Measurements from ENCODE around the gene WDR44. TPM values are rescaled to one million over a fixed set of nuclear protein-coding genes. Genes with fewer than 3 reads are reported as not detected.

The WDR44 gene
- total and polyA plus RNA-seq, 2 donors (not counting 3 experiments of a cell fraction or from before 2014, with no cell fraction given) = 6.5 to 17.4 TPM

DNA sequence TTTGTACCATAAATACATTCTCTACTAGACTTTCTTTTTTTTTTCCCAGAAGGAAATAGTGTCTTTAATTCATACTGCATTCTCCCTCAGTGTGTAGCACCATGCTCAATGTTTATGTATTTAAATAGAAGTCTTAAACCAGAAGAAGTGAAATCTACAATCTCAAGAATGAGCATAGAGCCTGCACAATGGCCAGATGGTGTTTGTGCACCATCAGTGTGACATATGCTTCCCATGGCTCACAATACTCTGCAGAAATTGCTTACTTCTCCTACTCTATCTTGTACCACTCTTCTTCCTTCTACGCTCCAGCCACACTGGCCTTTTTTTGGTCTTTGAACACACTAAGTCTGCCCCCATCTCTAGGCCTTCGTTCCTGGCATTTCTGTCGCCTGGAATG lies 147.1 kb downstream of the WDR44 start:
- FAIRE-seq = no peak

More for the DNA sequence above, 147.1 kb downstream of the WDR44 start:
- Histone ChIP-seq H3K9me1 (replicated peaks; ENCODE audit: control insufficient read depth, extremely low read depth, insufficient read depth, low read length) (no peaks in the 10 kb centered on the region), H3K27me3 (ENCODE audit: control insufficient read depth in 2 of 2, insufficient read depth in 2 of 2, low read length in 2 of 2) (peaks cover 11 to 16% of the 10 kb centered on the region in 2 experiments), H3K4me3 (replicated peaks in 1 of 3; ENCODE audit: insufficient read depth in 1 of 3, low read depth in 1 of 3, low read length in 3 of 3) (no peak overlapping the region), H3K4me1 (ENCODE audit: control insufficient read depth, extremely low read depth, insufficient read depth, low read length) (peaks cover 3% of the 10 kb centered on the region), H4K20me1 (replicated peaks; ENCODE audit: control insufficient read depth, extremely low read depth, insufficient read depth, low read length) (no peaks in the 10 kb centered on the region), H3K9me3 (replicated peaks; ENCODE audit: control insufficient read depth, insufficient read depth, low read length) (no peaks in the 10 kb centered on the region), H3K9ac (replicated peaks; ENCODE audit: extremely low read depth, insufficient read depth, low read length) (no peak overlapping the region), H3K27ac (ENCODE audit: insufficient read depth, low read depth, low read length) (no peak overlapping the region), H3K79me2 (ENCODE audit: control insufficient read depth, insufficient read depth, low read length) (no peaks in the 10 kb centered on the region), H3K4me2 (ENCODE audit: insufficient read depth, low read length) (no peak overlapping the region), H3K36me3 (ENCODE audit: control insufficient read depth in 2 of 2, extremely low read depth in 1 of 2, insufficient read depth in 2 of 2, low read length in 2 of 2) (no peaks in the 10 kb centered on the region), H2AFZ (ENCODE audit: low read depth, low read length) (no peak overlapping the region)
- ChIA-PET POLR2A (no interaction called here), CTCF (no interaction called here)
- dilution Hi-C loops (cut with MboI; ENCODE audit: extremely low pct_ligation_motif_present, low sequenced_read_pairs) (no loop called here), intact Hi-C loops (cut with micrococcal nuclease) (loop anchor here (10.0 kb wide), 1 partner anchor 112 kb away; no protein-coding TSS in a partner anchor)
- TF ChIP-seq JUN (IDR thresholded peaks at IDR 0.05; ENCODE audit: borderline replicate concordance, insufficient read depth, insufficient read length, low read depth) (no peak), POLR2AphosphoS5 (IDR thresholded peaks at IDR 0.05; ENCODE audit: insufficient read depth, low read depth, low read length) (no peak), EZH2 (IDR thresholded peaks at IDR 0.05; ENCODE audit: borderline replicate concordance, low read depth, low read length, severe bottlenecking) (no peak), POLR2A (IDR thresholded peaks at IDR 0.05; ENCODE audit: low read depth, low read length) (no peak), FOS (IDR thresholded peaks at IDR 0.05; ENCODE audit: borderline replicate concordance, insufficient read depth, low read length) (no peak), GATA2 (IDR thresholded peaks at IDR 0.05; ENCODE audit: insufficient read depth, insufficient read length, low read depth, low read length) (no peak), MYC (IDR thresholded peaks at IDR 0.05; ENCODE audit: low read depth, low read length) (no peak)
- TF ChIP-seq, protein P1, sequence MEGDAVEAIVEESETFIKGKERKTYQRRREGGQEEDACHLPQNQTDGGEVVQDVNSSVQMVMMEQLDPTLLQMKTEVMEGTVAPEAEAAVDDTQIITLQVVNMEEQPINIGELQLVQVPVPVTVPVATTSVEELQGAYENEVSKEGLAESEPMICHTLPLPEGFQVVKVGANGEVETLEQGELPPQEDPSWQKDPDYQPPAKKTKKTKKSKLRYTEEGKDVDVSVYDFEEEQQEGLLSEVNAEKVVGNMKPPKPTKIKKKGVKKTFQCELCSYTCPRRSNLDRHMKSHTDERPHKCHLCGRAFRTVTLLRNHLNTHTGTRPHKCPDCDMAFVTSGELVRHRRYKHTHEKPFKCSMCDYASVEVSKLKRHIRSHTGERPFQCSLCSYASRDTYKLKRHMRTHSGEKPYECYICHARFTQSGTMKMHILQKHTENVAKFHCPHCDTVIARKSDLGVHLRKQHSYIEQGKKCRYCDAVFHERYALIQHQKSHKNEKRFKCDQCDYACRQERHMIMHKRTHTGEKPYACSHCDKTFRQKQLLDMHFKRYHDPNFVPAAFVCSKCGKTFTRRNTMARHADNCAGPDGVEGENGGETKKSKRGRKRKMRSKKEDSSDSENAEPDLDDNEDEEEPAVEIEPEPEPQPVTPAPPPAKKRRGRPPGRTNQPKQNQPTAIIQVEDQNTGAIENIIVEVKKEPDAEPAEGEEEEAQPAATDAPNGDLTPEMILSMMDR (IDR thresholded peaks at IDR 0.05; ENCODE audit: extremely low read depth in 1 of 2, insufficient read depth in 1 of 2, low read depth in 1 of 2, low read length in 2 of 2) = no peak
- TF ChIP-seq, protein P2, sequence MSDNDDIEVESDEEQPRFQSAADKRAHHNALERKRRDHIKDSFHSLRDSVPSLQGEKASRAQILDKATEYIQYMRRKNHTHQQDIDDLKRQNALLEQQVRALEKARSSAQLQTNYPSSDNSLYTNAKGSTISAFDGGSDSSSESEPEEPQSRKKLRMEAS (IDR thresholded peaks at IDR 0.05; ENCODE audit: insufficient read depth, insufficient read length) = no peak
- no TSS peak for BruUV-seq (replicated peaks)
- no peak for DNase-seq (ENCODE audit: low read depth, low spot score)
